RPMI7951 (cell line): ENCODE data around the gene CGRRF1. TPM values are rescaled to one million over a fixed set of nuclear protein-coding genes. Genes with fewer than 3 reads are reported as not detected.
A peak's percentile ranks its signal among the peaks of the same experiment; 100 is the strongest.

Experiments
- DNase-seq: peaks from one replicate; pipeline ENCODE4 v3.0.0-alpha.2; 2012; ENCODE audit warnings: low read depth
- total RNA-seq: library from RNA; depleted of rRNA; stranded (reverse); fragments of >200 nt; shearing (Covaris generic); gene quantifications from 2 replicates; pipeline ENCODE4 v1.2.3, GENCODE V29; 2014; rRNA removed

Gene CGRRF1, protein sequence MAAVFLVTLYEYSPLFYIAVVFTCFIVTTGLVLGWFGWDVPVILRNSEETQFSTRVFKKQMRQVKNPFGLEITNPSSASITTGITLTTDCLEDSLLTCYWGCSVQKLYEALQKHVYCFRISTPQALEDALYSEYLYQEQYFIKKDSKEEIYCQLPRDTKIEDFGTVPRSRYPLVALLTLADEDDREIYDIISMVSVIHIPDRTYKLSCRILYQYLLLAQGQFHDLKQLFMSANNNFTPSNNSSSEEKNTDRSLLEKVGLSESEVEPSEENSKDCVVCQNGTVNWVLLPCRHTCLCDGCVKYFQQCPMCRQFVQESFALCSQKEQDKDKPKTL
- total RNA-seq, result 11.9 and 19.6 TPM in 2 replicates

DNA sequence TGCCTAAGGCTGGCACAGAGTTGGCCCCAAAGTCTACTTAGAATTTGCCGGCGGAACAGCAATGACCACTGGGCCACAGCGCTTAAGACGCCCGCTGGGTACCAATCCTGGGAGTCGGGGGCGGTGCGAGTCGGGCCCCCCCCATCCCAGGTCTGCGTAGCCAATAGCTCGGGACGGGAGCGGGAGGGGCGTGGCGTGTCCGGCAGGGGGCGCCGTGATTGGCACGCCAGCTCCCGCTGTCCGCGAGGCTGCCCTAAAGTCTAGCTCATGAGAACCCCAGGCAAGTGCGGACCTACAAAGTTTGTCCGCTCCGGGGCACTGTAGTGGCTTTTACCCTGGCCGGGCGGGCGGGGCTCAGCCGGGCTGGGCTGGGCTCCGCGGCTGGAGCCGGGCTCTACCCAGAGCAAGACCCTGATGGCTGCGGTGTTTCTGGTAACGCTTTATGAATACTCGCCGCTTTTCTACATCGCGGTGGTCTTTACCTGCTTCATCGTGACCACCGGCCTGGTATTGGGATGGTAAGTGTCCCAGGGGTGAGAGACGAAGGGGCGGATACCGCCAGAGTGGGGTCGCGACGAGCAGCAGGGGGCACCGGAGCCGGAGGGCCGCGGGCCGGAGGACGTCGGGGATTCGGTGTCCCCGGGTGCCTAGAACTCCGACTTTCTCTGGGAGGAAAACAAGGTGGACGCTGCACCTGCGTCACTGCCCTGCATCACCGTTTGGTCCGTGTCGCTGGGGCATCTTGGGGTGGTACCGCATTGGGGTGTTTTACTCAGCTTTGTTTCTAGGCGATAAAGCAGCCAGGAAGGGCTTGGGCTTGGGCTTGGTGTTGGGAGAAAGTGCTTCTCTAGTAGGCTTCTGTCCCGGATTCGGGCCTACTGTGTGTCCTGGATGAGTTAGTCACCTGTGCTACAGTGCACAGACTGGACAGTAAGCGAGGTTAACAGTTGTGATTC, at the start of gene CGRRF1:
Gene CGRRF1 (plus strand): TSS at position 361 of the 956 bp plus-strand sequence. CDS start 54 bp downstream, at position 415.
- peak; percentile 97 for DNase-seq

- DNase-seq, result no peak
These were observed 47.7 kb upstream of the CGRRF1 start for GRCh38 chr14:54462048-54462447.

GRCh38 chr14:54465654-54466053, 44.1 kb upstream of the CGRRF1 start:
- DNase-seq, result no peak

GRCh38 chr14:54467280-54467679, 42.4 kb upstream of the CGRRF1 start:
- no peak for DNase-seq

DNA sequence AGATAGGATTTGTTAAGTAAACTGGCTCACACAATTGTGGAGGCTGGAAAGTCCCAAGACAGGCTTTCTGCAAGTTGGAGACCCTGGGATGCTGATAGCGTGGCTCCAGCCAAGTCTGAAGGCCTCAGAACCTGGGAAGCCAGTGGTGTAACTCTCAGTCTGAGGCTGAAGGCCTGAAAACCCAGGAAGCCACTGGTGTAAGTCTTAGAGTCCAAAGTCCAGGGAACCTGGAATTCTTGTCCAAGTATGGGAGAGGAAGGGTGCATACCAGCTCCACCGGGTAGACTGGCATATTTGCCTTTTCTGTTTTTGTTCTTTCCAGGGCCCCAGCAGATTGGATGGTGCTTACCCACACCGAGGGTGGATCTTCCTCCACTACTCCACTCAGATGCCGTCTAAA, 39.0 kb upstream of the CGRRF1 start:
- DNase-seq, result no peak

DNA sequence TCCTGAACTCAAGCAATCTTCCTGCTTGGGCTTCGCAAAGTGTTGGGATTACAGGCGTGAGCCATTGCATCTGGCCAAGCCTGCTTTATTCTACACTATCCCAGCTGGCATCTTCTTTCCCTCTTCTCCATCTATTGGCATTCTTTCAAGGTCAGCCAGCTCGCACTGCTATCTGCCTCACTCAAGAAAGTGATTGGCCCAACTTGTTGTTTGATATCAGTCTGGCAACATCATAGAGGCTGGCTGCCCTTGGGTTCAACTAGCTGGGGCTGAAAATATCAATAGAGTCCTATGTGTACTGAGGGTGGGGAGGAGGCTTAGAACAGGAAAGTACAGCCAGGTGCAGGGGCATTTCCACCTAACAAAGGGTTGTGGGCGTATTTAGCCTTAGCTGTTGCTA, 38.1 kb upstream of the CGRRF1 start:
- DNase-seq, result no peak

- DNase-seq, result no peak
These were observed 37.4 kb upstream of the CGRRF1 start for GRCh38 chr14:54472315-54472714.

DNA sequence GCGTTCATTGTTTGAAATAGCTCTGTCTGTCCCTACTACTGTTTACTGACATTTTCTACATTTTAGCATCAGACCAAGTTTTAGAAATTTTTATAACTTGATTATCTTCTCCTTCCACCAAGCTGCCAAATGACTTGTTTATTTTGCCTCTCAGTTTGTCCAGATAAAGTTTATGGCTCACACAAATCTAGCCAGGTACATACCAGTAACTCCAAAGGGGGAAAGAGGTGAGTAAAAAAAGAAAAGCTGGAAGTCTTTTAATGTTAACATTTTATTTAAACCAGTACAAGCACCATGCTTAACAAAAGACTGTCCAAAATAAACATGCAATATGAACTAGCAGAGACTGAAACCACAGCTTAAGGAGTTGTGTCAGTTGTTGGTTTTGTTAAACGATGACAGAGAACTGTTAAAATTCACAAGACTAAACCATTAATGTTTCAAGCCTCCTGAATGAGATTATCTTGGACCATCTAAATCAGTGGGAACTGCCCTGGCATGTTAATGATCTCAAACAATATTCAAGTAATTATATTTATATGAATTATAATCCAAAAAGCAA, 35.4 kb upstream of the CGRRF1 start:
- DNase-seq, result no peak

DNA sequence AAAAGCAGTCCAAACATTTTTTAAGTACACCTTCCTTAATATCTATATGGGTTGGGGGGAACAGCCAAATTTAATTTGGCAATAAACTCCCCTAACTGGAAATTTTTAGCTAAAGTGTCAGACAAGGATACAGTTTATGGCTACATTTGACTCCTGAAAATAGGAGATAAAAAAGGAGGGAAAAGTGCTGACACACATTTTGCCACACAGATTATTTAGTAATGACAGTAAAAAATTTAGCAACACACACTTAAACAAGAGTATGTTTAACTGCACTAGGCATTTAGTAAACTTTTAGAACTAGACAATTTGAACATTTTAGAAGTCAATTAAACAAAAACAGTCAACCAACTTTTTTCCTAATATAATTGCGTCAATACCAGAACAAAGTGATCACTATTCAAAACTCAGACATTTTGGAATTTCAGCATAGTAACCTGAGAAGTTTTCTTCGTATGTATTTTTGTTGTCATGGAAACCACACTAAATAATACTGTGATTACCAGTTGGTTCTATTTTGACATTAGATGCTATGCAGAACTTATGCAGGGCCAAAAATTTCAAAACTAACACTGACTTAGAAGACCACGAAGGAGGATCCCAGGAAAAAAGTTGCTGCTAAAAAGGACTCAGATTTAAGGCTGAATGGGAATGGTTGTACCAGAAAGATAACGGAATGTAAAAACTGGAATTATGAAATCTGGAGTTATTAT, 34.4 kb upstream of the CGRRF1 start:
- no peak for DNase-seq

GRCh38 chr14:54475911-54476310, 33.8 kb upstream of the CGRRF1 start:
- DNase-seq, result no peak

DNA sequence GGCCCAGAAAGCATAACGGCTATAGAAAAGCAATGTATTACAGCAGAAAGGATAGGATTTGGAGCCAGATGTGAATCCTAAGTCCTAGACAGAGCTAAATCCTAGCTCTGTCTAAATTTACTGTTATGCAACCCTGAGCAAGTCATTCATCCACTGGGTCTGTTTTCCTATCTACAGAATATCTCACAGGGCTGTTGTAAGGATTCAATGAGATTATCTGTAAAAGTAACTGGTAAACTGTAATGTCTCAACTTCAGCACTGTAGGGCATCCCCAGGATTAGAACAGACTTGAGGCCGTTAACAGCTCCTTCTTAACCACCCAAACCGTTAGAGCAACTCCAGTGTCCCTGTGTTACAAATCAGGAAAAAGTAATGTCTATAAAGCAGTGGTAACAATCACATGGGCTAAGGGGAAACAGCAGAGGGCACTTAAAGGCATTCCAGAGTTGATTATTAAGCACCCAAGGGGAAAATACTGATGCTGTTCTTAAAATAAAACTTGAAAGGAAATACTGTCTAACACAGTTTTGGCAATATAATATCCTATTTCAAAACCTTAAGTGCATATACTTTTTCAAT, 31.0 kb upstream of the CGRRF1 start:
- DNase-seq, result no peak

GRCh38 chr14:54480830-54481562, 28.7 kb upstream of the CGRRF1 start:
- DNase-seq, result no peak

DNA sequence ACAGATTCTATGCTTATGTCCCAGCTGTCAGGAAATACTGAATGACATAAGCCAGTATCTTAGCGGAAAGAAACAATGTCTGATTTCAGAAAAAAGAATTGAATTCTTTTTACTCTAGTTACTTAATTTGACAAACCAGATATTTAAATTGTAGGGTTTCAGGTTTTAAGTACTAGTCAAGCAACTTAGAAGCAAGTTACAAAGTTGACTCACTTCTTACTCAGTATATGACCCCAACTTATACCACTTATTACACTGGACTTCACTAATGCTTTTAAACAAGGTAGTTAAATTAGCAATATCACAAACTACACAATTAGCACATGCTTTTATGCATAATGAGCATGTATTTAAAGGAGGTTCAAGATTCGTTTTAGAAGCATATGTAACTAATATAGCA, 28.0 kb upstream of the CGRRF1 start:
- DNase-seq, result no peak

GRCh38 chr14:54483073-54483745, 26.5 kb upstream of the CGRRF1 start:
- DNase-seq, result no peak

GRCh38 chr14:54483846-54484245, 25.9 kb upstream of the CGRRF1 start:
- DNase-seq, result no peak

GRCh38 chr14:54486685-54487084, 23.0 kb upstream of the CGRRF1 start:
- DNase-seq, result no peak

- peak; percentile 65 for DNase-seq
These were observed 21.9 kb upstream of the CGRRF1 start for GRCh38 chr14:54487771-54488170.

- DNase-seq, result no peak
These were observed 21.4 kb upstream of the CGRRF1 start for GRCh38 chr14:54488318-54488645.

- peak; percentile 93 for DNase-seq
These were observed 20.9 kb upstream of the CGRRF1 start, which contains the start of gene GMFB for GRCh38 chr14:54488646-54489317. Gene GMFB, minus strand, starts transcription at chr14:54488980. Its CDS starts 53 bp downstream, at chr14:54488927.

- no peak for DNase-seq
These were observed 20.4 kb upstream of the CGRRF1 start for GRCh38 chr14:54489318-54489683.
